Measurements from ENCODE around the gene CNGB1. TPM values are rescaled to one million over a fixed set of nuclear protein-coding genes. Genes with fewer than 3 reads are reported as not detected.

The CNGB1 gene
- total and polyA plus RNA-seq, 2 of the 13 experiments (the other 11 are each of a cell fraction or from before 2014, with no cell fraction given): 0.02 to 0.15 TPM

- TF ChIP-seq ZBTB40 (IDR thresholded peaks at IDR 0.05) (no peak), ZBTB40 (CRISPR knock-in tag; IDR thresholded peaks at IDR 0.05) (no peak), KDM5B (CRISPR knock-in tag; IDR thresholded peaks at IDR 0.05; ENCODE audit: borderline replicate concordance) (no peak), ZNF660 (CRISPR knock-in tag; IDR thresholded peaks at IDR 0.05; ENCODE audit: borderline replicate concordance, low read depth) (no peak), ZNF709 (CRISPR knock-in tag; IDR thresholded peaks at IDR 0.05) (no peak), ETV6 (CRISPR knock-in tag; conservative IDR thresholded peaks at IDR 0.05) (no peak), ZNF282 (IDR thresholded peaks at IDR 0.05; ENCODE audit: partially characterized antibody) (no peak), ZSCAN22 (CRISPR knock-in tag; IDR thresholded peaks at IDR 0.05) (no peak), BCL6 (CRISPR knock-in tag; IDR thresholded peaks at IDR 0.05) (no peak), ZNF75D (CRISPR knock-in tag; IDR thresholded peaks at IDR 0.05; ENCODE audit: borderline replicate concordance) (no peak), MNT (IDR thresholded peaks at IDR 0.05) (no peak), CERS6 (CRISPR knock-in tag; IDR thresholded peaks at IDR 0.05) (no peak), AHR (CRISPR knock-in tag; IDR thresholded peaks at IDR 0.05) (0 out of 2 replicates have a peak, but pooled peaks have one; percentile 16), ZNF414 (CRISPR knock-in tag; IDR thresholded peaks at IDR 0.05) (no peak), PRMT3 (CRISPR knock-in tag; IDR thresholded peaks at IDR 0.05; ENCODE audit: borderline replicate concordance, low read depth) (no peak), ZNF792 (CRISPR knock-in tag; IDR thresholded peaks at IDR 0.05) (no peak), ZNF101 (CRISPR knock-in tag; IDR thresholded peaks at IDR 0.05; ENCODE audit: borderline replicate concordance, low read depth) (0 out of 2 replicates have a peak, but pooled peaks have one; percentile 71)
These were observed 14.6 kb upstream of the CNGB1 start (continued) for GRCh38 chr16:57985204-57986181.

Measured in HepG2 (cell line).